NCI-H2196 treated with DMSO at 0.1 percent for 48 hours (cell line): Measurements from ENCODE around the gene VSNL1.

ENCODE experiments used
- DNase-seq: peaks from one replicate; lab custom pipeline; 2025; ENCODE audit not compliant: unreplicated experiment; lab: John Stamatoyannopoulos, UW

VSNL1 gene

GRCh38 chr2:17689010-17689409 lies 148.5 kb downstream of the VSNL1 start:
- no peak for DNase-seq

- no peak for DNase-seq
Observed at GRCh38 chr2:17690776-17691175, 150.3 kb downstream of the VSNL1 start.
